HG02970 (cell line): ENCODE data around the gene ZNF488.
"Not testable (repeated sequence)": the region's sequence is repeated elsewhere in the genome, so short reads cannot be mapped to it uniquely, and the experiment has no call there.

Experiments
- ATAC-seq: cut with Tn5 transposase; IDR thresholded peaks from one replicate; pipeline ENCODE4 v1.9.1; 2021; ENCODE audit warnings: mild to moderate bottlenecking, moderate library complexity, moderate number of reproducible peaks; ENCODE audit not compliant: unreplicated experiment, low FRiP score

ZNF488 gene

GRCh38 chr10:47386104-47386503 is 2.0 kb upstream of the ZNF488 start:
- ATAC-seq, result not testable (repeated sequence)

- ATAC-seq, result no peak
These were observed 589 bp downstream of the ZNF488 start for GRCh38 chr10:47383261-47384147.

- ATAC-seq, result no peak
These were observed 2.4 kb downstream of the ZNF488 start for GRCh38 chr10:47381427-47382379.

- ATAC-seq, result no peak
These were observed 3.0 kb downstream of the ZNF488 start for GRCh38 chr10:47381103-47381395.

- no peak for ATAC-seq
These were observed 3.6 kb downstream of the ZNF488 start for GRCh38 chr10:47380341-47381102.

GRCh38 chr10:47379901-47380300 is 4.2 kb downstream of the ZNF488 start:
- ATAC-seq, result no peak

GRCh38 chr10:47379445-47379785 is 4.7 kb downstream of the ZNF488 start:
- no peak for ATAC-seq

GRCh38 chr10:47378606-47379444 is 5.3 kb downstream of the ZNF488 start:
- ATAC-seq, result no peak

GRCh38 chr10:47378183-47378510 is 5.9 kb downstream of the ZNF488 start:
- no peak for ATAC-seq

- no peak for ATAC-seq
These were observed 7.4 kb downstream of the ZNF488 start for GRCh38 chr10:47376522-47377220.

- no peak for ATAC-seq
These were observed 9.2 kb downstream of the ZNF488 start for GRCh38 chr10:47374611-47375536.

GRCh38 chr10:47372726-47373125 is 11.4 kb downstream of the ZNF488 start:
- ATAC-seq, result no peak

GRCh38 chr10:47371629-47372485 is 12.2 kb downstream of the ZNF488 start:
- ATAC-seq, result no peak

- ATAC-seq, result no peak
These were observed 13.2 kb downstream of the ZNF488 start for GRCh38 chr10:47370878-47371277.

GRCh38 chr10:47370015-47370767 is 13.9 kb downstream of the ZNF488 start:
- ATAC-seq, result no peak

- no peak for ATAC-seq
These were observed 14.7 kb downstream of the ZNF488 start for GRCh38 chr10:47369251-47369894.
